ENCODE measurements around the gene DNAJB11.

DNA sequence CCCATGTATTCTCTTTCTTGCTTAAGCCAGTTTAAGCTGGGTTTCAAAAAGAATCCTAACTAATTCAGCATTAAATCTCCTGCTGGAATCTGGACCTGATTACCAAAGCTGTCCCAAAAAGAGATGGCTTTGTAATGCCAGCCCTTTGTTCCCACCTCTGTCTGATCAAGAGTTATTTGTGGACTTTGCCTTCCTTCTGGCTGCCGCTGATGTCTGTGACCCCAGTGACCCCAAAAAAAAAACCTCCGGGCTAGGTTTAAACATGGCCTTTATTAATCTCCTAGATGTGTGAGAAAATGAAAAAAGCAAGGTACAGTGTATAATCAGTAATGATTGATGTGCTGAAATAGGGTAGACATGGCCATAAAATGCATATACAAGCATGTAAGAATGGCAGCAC lies 47.1 kb upstream of the DNAJB11 start:
- TF ChIP-seq, protein P1, sequence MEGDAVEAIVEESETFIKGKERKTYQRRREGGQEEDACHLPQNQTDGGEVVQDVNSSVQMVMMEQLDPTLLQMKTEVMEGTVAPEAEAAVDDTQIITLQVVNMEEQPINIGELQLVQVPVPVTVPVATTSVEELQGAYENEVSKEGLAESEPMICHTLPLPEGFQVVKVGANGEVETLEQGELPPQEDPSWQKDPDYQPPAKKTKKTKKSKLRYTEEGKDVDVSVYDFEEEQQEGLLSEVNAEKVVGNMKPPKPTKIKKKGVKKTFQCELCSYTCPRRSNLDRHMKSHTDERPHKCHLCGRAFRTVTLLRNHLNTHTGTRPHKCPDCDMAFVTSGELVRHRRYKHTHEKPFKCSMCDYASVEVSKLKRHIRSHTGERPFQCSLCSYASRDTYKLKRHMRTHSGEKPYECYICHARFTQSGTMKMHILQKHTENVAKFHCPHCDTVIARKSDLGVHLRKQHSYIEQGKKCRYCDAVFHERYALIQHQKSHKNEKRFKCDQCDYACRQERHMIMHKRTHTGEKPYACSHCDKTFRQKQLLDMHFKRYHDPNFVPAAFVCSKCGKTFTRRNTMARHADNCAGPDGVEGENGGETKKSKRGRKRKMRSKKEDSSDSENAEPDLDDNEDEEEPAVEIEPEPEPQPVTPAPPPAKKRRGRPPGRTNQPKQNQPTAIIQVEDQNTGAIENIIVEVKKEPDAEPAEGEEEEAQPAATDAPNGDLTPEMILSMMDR (IDR thresholded peaks at IDR 0.05), result no peak
- TF ChIP-seq POLR2A (IDR thresholded peaks at IDR 0.05), result no peak

Data from body of pancreas (tissue), 4 donors.